Mammary microvascular endothelial cell (primary cell): Measurements from ENCODE around the gene MRTFA. TPM values are rescaled to one million over a fixed set of nuclear protein-coding genes. Genes with fewer than 3 reads are reported as not detected.

Source experiments
- total RNA-seq: library from RNA; depleted of rRNA; stranded (reverse); fragments of >200 nt; gene quantifications from 2 replicates; pipeline ENCODE4 v1.2.3, GENCODE V29; 2015

The MRTFA gene
- total RNA-seq, result 29.4 and 36.7 TPM in 2 replicates

GRCh38 chr22:40636380-40637182 lies at the start of gene MRTFA:
Gene MRTFA (minus strand): TSS chr22:40636719.

GRCh38 chr22:40679249-40679963 lies 42.9 kb upstream of the MRTFA start, which contains the start of gene MCHR1:
Gene MCHR1 (plus strand): TSS chr22:40679484. CDS start chr22:40679653, 169 bp downstream.

Other genes starting within 250 kb of the MRTFA start
- gene MCHR1, start 42.8 kb upstream of the MRTFA start, total RNA-seq, result not detected in 2 replicates
- gene SLC25A17, start 182.6 kb upstream of the MRTFA start, total RNA-seq, result 14.9 and 17.1 TPM in 2 replicates
- gene ST13, start 219.9 kb upstream of the MRTFA start, total RNA-seq, result 110 and 135 TPM in 2 replicates
- 6.4 and 8.1 TPM in 2 replicates for gene XPNPEP3, start 220.4 kb upstream of the MRTFA start, total RNA-seq
- gene DNAJB7, start 225.4 kb upstream of the MRTFA start, total RNA-seq, result not detected in 2 replicates